ENCODE data around the gene SLC5A1.

The SLC5A1 gene

DNA sequence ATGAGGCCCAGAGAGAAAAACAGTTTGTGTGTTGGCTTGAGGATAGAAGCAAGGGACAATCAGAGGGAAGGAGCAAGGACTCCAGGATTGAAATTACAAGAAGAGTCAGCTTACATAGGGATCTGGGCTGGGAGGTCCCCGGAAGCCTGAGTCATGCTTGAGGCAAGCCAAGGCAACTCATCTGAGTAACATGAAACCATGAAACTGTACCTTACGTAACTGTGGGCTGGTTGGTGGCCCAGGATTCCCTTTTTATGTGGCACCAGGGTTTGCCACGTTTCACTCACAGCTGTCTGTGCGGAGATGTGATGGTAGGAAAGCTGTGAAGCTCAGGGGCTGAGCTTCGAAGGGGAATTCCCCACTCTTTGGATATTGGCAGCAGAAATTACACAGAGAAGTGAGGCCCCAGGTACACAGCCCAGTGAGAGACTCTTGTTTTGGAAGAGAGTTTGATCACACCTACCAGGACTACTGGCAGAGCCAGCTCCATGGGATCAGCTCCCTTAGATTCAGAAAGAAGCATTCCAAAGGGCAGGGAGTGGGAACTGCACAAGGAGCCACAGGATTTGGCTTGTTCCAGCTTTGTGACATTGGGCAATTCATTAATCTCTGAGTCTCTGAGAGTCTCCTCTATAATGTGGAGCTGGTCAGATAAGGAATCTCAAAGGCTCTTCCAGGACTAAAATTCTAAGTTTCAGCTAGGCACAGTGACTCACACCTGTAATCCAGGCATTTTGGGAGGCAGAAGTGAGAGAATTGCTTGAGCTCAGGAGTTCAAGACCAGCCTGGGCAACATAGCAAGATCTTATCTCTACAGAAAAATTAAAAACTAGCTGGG, 7.8 kb downstream of the SLC5A1 start:
- in situ Hi-C loops (cut with HindIII; ENCODE audit: low sequenced_read_pairs) = no loop called here

- in situ Hi-C loops (cut with HindIII; ENCODE audit: low sequenced_read_pairs) = no loop called here
These were observed 9.2 kb downstream of the SLC5A1 start for GRCh38 chr22:32052244-32052643.

DNA sequence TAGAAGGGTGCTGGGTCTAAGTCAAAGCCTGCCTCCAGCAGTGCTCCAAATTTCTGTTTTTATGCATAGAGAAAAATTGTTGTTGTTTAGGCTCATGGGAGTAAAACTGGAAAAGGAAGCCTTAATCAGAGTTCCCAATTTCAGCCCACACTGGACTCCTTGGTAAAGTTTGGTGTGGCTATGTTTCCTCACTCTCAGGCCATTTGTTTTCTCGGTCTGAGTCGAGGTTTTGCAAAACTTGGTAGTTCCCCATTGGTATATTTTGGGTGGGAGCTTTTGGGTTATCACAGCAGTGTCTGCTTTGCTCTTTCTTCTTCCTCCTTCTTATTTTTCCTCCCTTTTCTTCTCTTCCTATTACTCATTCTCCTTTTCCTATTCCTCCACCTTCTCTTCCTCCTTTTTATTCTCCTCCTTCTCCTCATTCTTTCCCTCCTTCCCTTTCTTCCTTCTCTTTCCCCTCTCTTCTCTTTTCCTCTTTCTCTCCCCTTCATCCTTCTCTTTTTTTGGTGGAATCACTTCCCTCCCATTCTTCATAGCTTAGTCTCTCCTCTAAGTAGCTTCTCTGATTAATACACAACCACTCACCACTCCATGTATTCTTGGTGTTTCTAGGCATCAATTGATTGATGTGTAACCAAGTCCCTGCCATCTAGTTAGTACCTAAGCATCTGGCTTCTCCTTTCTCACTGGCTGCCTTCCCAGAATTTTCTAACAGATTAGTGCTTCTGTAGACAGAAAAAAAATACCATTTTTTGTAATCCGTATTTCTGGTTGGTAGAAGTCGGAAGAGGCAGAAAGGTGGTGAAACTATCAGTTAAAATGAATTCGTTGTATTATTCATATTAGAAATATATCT, 10.1 kb downstream of the SLC5A1 start:
- in situ Hi-C loops (cut with HindIII; ENCODE audit: low sequenced_read_pairs) = no loop called here

GRCh38 chr22:32055069-32055468, 12.0 kb downstream of the SLC5A1 start:
- in situ Hi-C loops (cut with HindIII; ENCODE audit: low sequenced_read_pairs) = no loop called here

DNA sequence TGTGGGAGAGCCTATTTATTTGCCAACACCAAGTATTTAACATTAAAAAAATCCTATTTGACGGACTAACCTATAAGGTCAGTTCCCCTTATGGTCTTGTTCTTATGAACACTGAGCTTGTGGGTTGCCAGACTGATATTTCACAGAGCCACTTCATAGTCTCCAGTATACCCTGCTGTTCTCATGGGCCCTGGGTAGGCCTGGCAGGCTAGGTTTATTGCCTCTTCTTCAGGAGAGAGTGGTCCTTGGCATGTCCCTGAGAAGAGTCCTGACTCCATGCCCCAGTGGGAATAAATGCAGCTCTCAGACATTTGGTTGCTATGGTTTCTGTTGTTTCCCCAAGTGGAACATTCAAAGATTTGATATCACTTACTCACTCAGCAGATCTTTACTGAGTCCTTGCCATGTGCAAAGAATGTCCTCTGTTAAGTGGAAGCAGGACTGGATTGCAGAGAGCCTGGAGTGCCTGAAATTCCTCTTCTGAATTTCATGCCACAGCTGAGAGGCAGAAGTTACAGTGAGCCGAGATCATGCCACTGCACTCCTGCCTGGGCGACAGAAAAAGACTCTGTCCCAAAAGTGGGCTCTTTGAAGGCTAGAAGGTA, 15.7 kb downstream of the SLC5A1 start:
- in situ Hi-C loops (cut with HindIII; ENCODE audit: low sequenced_read_pairs) = no loop called here

DNA sequence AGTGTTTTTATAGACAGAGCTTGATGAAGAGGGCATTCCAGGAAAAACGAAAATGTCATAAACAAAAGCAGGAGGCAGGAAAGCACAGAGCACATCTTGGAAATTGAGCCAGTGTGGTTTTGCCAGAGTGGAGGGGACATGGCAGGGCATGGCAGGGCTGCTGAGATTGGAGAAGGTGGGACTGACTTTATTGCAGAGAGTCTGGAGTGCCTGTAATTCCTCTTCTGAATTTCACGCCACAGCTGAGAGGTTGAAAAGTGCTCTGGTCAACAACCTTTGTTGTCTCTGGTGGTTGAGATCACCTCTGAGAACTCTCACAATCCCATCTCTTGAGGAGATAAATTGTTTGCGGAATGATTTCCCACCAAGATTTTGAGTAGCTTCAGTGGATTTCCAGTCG, 16.4 kb downstream of the SLC5A1 start:
- in situ Hi-C loops (cut with HindIII; ENCODE audit: low sequenced_read_pairs) = no loop called here

GRCh38 chr22:32063701-32064100, 20.6 kb downstream of the SLC5A1 start:
- in situ Hi-C loops (cut with HindIII; ENCODE audit: low sequenced_read_pairs) = no loop called here

GRCh38 chr22:32066820-32067219, 23.8 kb downstream of the SLC5A1 start:
- in situ Hi-C loops (cut with HindIII; ENCODE audit: low sequenced_read_pairs) = no loop called here

GRCh38 chr22:32067613-32068012, 24.6 kb downstream of the SLC5A1 start:
- in situ Hi-C loops (cut with HindIII; ENCODE audit: low sequenced_read_pairs) = no loop called here

GRCh38 chr22:32069579-32070372, 26.7 kb downstream of the SLC5A1 start:
- in situ Hi-C loops (cut with HindIII; ENCODE audit: low sequenced_read_pairs) = no loop called here

DNA sequence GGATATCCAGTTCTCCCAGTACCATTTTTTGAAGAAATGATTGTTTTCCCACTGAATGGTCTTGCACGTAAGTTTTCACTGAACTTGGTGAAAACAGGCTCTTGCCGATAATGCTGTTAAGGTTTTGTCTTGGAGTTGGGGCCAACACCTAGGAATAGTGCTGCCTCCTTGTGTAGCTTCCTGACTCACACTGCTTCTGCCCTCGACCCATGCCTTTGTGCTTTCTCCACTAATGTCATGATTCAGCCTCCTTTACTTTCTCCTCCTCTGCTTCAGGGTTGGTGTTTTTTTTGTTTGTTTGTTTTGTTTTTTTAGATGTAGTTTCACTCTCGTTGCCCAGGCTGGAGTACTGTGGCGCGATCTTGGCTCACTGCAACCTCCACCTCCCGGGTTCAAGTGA, 30.2 kb downstream of the SLC5A1 start:
- in situ Hi-C loops (cut with HindIII; ENCODE audit: low sequenced_read_pairs) = no loop called here

- in situ Hi-C loops (cut with HindIII; ENCODE audit: low sequenced_read_pairs) = no loop called here
These were observed 30.8 kb downstream of the SLC5A1 start for GRCh38 chr22:32073823-32074380.

DNA sequence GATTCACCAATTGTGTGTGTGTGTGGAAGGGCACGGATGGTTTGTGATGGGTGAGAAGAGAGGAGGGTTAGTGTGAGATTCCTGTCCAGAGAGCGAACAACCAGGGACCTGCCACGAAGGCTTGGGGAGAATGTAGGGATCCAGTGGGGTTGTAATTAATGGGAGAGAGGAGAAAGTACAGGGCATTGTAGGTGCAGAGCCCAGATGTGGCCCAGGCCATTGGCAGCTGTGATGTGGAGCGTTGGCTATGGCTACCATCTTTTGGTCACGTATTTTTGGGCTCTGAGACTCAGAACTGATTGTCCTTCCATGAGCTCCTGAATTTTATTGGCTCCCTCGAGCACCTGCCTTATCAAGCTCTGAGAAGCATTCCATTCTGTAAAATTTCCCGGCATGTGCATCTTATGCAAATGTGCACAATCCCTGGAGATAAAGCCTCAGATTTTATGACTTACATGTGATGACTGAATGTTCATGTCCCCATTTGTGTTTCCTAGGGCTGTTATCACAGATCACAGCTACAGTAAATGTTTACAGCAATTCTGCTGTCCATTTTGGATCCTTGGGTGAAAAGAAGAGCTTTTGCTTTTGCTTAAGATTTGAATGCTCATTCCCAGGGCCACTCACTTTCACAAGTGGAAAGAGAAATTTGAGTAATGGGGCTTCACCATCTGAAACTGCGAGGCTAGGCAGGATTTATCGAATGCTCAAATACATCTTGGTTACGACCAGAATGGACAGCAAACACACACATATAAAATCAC, 33.1 kb downstream of the SLC5A1 start:
- in situ Hi-C loops (cut with HindIII; ENCODE audit: low sequenced_read_pairs) = no loop called here

DNA sequence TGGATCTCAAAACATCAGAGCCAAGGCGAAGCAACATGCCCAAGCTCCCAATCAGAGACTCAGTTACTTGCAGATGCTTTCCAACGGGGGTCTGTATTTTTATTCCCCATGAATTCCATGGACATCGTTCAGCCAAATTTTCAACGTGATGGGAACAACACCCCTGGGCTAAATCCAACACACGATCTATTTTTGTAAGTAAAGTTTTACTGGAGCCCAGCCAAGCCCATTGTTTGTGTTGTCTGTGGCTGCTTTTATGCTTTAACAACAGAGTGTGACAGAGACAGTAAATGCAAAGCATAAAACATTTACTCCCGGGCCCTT, 33.7 kb downstream of the SLC5A1 start:
- in situ Hi-C loops (cut with HindIII; ENCODE audit: low sequenced_read_pairs) = no loop called here

GRCh38 chr22:32077151-32077550, 34.1 kb downstream of the SLC5A1 start:
- in situ Hi-C loops (cut with HindIII; ENCODE audit: low sequenced_read_pairs) = no loop called here

- in situ Hi-C loops (cut with HindIII; ENCODE audit: low sequenced_read_pairs) = no loop called here
These were observed 36.3 kb downstream of the SLC5A1 start for GRCh38 chr22:32079130-32080089.

- in situ Hi-C loops (cut with HindIII; ENCODE audit: low sequenced_read_pairs) = no loop called here
These were observed 37.8 kb downstream of the SLC5A1 start for GRCh38 chr22:32080904-32081303.

DNA sequence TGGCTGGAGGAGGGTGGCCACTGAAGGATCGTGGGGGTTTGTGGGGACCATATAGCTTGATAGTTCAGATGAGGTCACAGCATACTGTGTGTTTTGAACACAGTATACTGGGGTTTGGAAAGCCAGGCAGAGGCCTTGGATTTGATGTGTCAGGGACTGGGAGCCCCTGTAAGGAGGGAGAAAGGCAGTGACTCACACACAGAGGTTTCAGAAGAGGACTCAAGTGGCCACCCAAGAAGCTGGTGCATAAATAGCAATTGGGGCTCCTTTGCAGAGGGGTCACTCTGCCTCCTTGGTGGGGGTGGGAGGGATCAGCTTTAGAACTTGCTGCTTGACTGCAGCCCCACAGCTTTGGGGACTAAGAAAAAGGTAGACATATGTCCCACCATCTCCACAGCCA, 39.3 kb downstream of the SLC5A1 start:
- in situ Hi-C loops (cut with HindIII; ENCODE audit: low sequenced_read_pairs) = no loop called here

DNA sequence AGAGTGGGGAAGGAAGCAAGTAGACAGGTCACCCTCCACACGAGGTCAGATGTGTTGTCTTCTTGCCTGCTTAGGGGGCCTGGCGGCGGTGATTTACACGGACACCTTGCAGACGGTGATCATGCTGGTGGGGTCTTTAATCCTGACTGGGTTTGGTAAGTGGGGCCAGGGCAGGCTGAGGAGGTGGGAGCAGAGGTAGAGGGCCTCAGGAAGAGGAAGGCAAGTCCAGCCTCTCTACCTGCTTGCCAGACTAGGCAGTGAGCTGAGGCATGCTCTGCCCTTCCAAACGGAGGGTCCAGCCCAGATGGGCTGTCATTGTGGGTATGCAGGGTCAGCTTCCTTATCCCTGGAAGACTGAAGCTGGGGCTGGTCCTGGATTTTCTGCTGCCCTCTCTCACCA, 39.9 kb downstream of the SLC5A1 start:
- in situ Hi-C loops (cut with HindIII; ENCODE audit: low sequenced_read_pairs) = no loop called here

All from DLD1 (cell line).